Kidney (tissue), 14 donors: ENCODE results near the gene TNRC6A. TPM values are rescaled to one million over a fixed set of nuclear protein-coding genes. Genes with fewer than 3 reads are reported as not detected.
"Not testable (repeated sequence)": the region's sequence is repeated elsewhere in the genome, so short reads cannot be mapped to it uniquely, and the experiment has no call there.

Experiments used
- DNase-seq, 5 donors: peaks; one replicate each; pipeline ENCODE4 v3.0.0-alpha.2; 2013 to 2020
- FAIRE-seq: peaks from 2 replicates; lab custom pipeline; 2012; peaks lifted over from hg19 to GRCh38; lab: Jason Lieb, UNC
- H3K27ac ChIP-seq, 2 donors: one replicate each; pipeline ENCODE4 v1.7.0; 2013; ENCODE audit warnings: low read depth in 2 of 2, low read length in 2 of 2, inconsistent platforms in 1 of 2
- H3K27me3 ChIP-seq: one replicate; pipeline ENCODE4 v1.7.1; 2013; ENCODE audit warnings: low read length, inconsistent platforms; ENCODE audit not compliant: control insufficient read depth, insufficient read depth
- H3K36me3 ChIP-seq, 3 donors: one replicate each; pipeline versions ENCODE4 v1.7.0 to v1.7.1; 2013; ENCODE audit warnings: low read length in 3 of 3, control low read depth in 1 of 3, inconsistent platforms in 1 of 3; ENCODE audit not compliant: insufficient read depth in 3 of 3, control insufficient read depth in 2 of 3
- H3K4me1 ChIP-seq, 3 donors: one replicate each; pipeline versions ENCODE4 v1.7.0 to v1.7.1; 2013; ENCODE audit warnings: low read length in 3 of 3, inconsistent platforms in 1 of 3, low read depth in 1 of 3; ENCODE audit not compliant: control insufficient read depth in 2 of 3, insufficient read depth in 2 of 3
- H3K4me3 ChIP-seq, 3 donors: one replicate each; pipeline versions ENCODE4 v1.7.0 to v1.8.1; 2013; ENCODE audit warnings: low read length in 3 of 3, control low read depth in 1 of 3, inconsistent platforms in 1 of 3
- H3K9ac ChIP-seq, 3 donors: one replicate each; pipeline versions ENCODE4 v1.7.0 to v1.7.1; 2013; ENCODE audit warnings: low read length in 3 of 3, control low read depth in 1 of 3, inconsistent platforms in 1 of 3
- H3K9me3 ChIP-seq, 3 donors: one replicate each; pipeline versions ENCODE4 v1.7.0 to v1.7.1; 2013; ENCODE audit warnings: low read length in 3 of 3, control low read depth in 1 of 3, inconsistent platforms in 1 of 3; ENCODE audit not compliant: control insufficient read depth in 2 of 3, insufficient read depth in 1 of 3
- CTCF ChIP-seq: IDR thresholded peaks from 3 replicates; pipeline ENCODE4 v1.5.1; 2012; ENCODE audit warnings: mild to moderate bottlenecking, moderate library complexity, borderline replicate concordance; ENCODE audit not compliant: insufficient read depth; ENCODE audit errors: extremely low read depth
- intact Hi-C: fragments of 100-400 bp; cut with DNase I; formaldehyde crosslinking; loops from one replicate; pipeline ENCODE4 v1.11.1; 2022
- polyA plus RNA-seq: library from polyadenylated mRNA; stranded (reverse); fragments of 350-450 nt; fragmentation: Illumina TruSeq; extraction: RNeasy Lipid Tissue Mini Kit (QIAGEN cat#74804); gene quantifications from one replicate; pipeline ENCODE4 v1.2.3, GENCODE V29; 2014; ENCODE audit warnings: low read depth, low replicate concordance; ENCODE audit not compliant: insufficient read depth
- total RNA-seq: library from RNA; stranded (reverse); fragmentation: NEBNext Ultra II Directional; extraction: Animal tissue kit (Norgen Biotek cat#: 25700); gene quantifications from one replicate; pipeline ENCODE4 v1.2.1, GENCODE V29; 2021
- donor health status: control.
- donor health status: control.
- donor health status: control.
- donor health status: control.
- donor health status: control.
- donor health status: DM: yes; HTN: yes; CAD: no.
- donor health status: Normal renal cell carcinoma (clear cell type).

The TNRC6A gene
- total and polyA plus RNA-seq, 2 donors from 2014 or later: 8.0 to 61.9 TPM

- DNase-seq (peak in 2 of 5 donors; percentile 20 to 88), FAIRE-seq (no peak)
- peaks cover 0 to 2% (median 0%) of the 10 kb centered on the region in 3 donors for H3K9me3 ChIP-seq
- no peaks in the 10 kb centered on the region for H3K27me3 ChIP-seq
- no peaks in the 10 kb centered on the region for H3K36me3 ChIP-seq
- no peak overlapping the region for H3K4me3 ChIP-seq
- H3K4me1 ChIP-seq: peaks cover 0 to 6% (median 0%) of the 10 kb centered on the region in 3 donors
- intact Hi-C loops: no loop called here
- peak; percentile 15 for TF ChIP-seq CTCF
- no peak overlapping the region for H3K9ac ChIP-seq
- H3K27ac ChIP-seq: peak overlapping the region; percentile 73 to 85
Measured at GRCh38 chr16:24700549-24701392, 28.7 kb upstream of the TNRC6A start.

GRCh38 chr16:24701521-24701951 is 27.9 kb upstream of the TNRC6A start:
- intact Hi-C loops: no loop called here
- H3K9me3 ChIP-seq: peaks cover 0 to 2% (median 0%) of the 10 kb centered on the region in 3 donors
- H3K9ac ChIP-seq: no peak overlapping the region
- no peaks in the 10 kb centered on the region for H3K27me3 ChIP-seq
- no peak for FAIRE-seq
- peaks cover 0 to 6% (median 0%) of the 10 kb centered on the region in 3 donors for H3K4me1 ChIP-seq
- no peak for TF ChIP-seq CTCF
- peak overlapping the region in 1 of 2 donors; percentile 73 for H3K27ac ChIP-seq
- peak overlapping the region in 1 of 3 donors; percentile 0 for H3K4me3 ChIP-seq
- H3K36me3 ChIP-seq: no peaks in the 10 kb centered on the region
- peak in 1 of 5 donors; percentile 78 for DNase-seq

- H3K4me3 ChIP-seq, H3K9me3 ChIP-seq, intact Hi-C loops, H3K27me3 ChIP-seq, FAIRE-seq, H3K9ac ChIP-seq, H3K4me1 ChIP-seq, H3K27ac ChIP-seq, DNase-seq, H3K36me3 ChIP-seq: not testable (repeated sequence)
Measured at GRCh38 chr16:24707760-24708159, 21.7 kb upstream of the TNRC6A start.

GRCh38 chr16:24713379-24713778 is 16.1 kb upstream of the TNRC6A start:
- FAIRE-seq: no peak
- intact Hi-C loops: no loop called here
- no peak for TF ChIP-seq CTCF

More at GRCh38 chr16:24713379-24713778, 16.1 kb upstream of the TNRC6A start:
- H3K9me3 ChIP-seq: no peaks in the 10 kb centered on the region
- H3K4me1 ChIP-seq: no peaks in the 10 kb centered on the region
- no peaks in the 10 kb centered on the region for H3K27me3 ChIP-seq
- no peak overlapping the region for H3K9ac ChIP-seq
- H3K27ac ChIP-seq: no peak overlapping the region
- no peaks in the 10 kb centered on the region for H3K36me3 ChIP-seq
- DNase-seq: no peak
- H3K4me3 ChIP-seq: no peak overlapping the region
